ENCODE measurements around the gene RANBP1. TPM values are rescaled to one million over a fixed set of nuclear protein-coding genes. Genes with fewer than 3 reads are reported as not detected.

RANBP1 gene
- total RNA-seq, 1 donor from 2014 or later, result 500 TPM

GRCh38 chr22:20093418-20094196, 22.3 kb upstream of the RANBP1 start:
- Mint-ChIP-seq H3K9me3 (peaks cover 9% of the 10 kb centered on the region), H3K27ac (no peak overlapping the region), H3K27me3 (no peaks in the 10 kb centered on the region), H3K4me1 (peaks cover 29% of the 10 kb centered on the region), H3K36me3 (ENCODE audit: low read depth) (peaks cover 86% of the 10 kb centered on the region), H3K4me3 (no peak overlapping the region)
- intact Hi-C loops (cut with micrococcal nuclease), result no loop called here
- no peak for DNase-seq

- Mint-ChIP-seq H3K27me3 (no peaks in the 10 kb centered on the region), H3K4me3 (no peak overlapping the region), H3K9me3 (peaks cover 9% of the 10 kb centered on the region), H3K36me3 (ENCODE audit: low read depth) (peaks cover 85% of the 10 kb centered on the region), H3K27ac (no peak overlapping the region), H3K4me1 (peaks cover 36% of the 10 kb centered on the region)
- DNase-seq, result no peak
- intact Hi-C loops (cut with micrococcal nuclease), result no loop called here
Observed at GRCh38 chr22:20094197-20094807, 21.6 kb upstream of the RANBP1 start.

DNA sequence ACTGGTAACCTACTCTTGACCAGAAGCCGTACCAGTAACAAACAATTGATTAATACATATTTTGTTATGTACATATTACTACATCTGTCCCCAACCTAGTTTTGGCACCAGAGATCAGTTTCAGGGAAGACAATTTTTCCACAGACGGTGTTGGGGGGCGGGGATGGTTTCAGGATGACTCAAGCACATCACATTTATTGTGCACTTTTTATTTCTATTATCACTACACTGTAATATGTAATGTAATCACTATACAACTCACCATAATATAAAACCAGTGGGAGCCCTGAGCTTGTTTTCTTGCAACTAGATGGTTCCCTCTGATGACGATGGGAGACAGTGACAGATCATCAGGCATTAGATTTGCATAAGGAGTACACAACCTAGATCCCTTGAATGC, 20.4 kb upstream of the RANBP1 start:
- DNase-seq, result no peak
- no peaks in the 10 kb centered on the region for H3K27me3 Mint-ChIP-seq
- H3K4me3 Mint-ChIP-seq, result peak overlapping the region; percentile 30
- H3K9me3 Mint-ChIP-seq, result peaks cover 9% of the 10 kb centered on the region
- intact Hi-C loops (cut with micrococcal nuclease), result no loop called here
- H3K36me3 Mint-ChIP-seq (ENCODE audit: low read depth), result peaks cover 87% of the 10 kb centered on the region
- peaks cover 48% of the 10 kb centered on the region for H3K4me1 Mint-ChIP-seq
- H3K27ac Mint-ChIP-seq, result peak overlapping the region; percentile 27

DNA sequence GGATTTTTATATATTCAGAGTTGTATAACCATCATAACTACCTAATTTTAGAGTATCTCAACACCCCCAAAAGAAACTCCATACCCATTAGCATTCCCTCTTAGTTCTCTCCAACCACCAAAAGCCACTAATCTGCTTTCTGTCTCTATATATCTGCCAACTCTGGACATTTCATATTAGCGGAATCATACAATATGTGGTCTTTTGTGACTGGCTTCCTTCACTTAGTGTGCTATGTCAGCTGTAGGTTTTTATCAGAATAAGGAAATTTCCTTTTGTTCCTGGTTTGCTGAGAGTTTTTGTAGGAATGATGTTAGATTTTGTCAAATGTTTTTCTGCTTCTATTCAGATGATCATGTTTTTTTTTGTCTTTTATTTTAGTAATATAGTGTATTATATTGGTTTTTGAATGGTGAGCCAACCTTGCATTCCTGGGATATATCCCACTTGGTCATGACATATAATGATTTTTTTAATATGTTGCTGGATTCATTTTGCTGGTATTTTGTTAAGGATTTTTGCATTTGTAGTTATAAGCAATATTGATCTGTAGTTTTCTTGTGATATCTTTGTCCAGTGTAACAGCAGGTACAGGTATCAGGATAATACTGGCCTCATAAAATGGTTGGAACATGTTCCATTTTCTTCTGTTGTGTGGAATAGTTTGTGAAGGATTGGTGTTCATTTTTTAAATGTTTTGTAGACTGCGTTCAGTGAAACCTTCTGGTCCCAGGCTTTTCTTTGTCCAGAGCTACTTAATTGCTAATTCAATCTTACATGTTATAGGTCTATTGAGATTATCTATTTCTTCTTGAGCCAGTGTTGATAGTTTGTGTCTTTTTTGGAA, 19.1 kb upstream of the RANBP1 start:
- Mint-ChIP-seq H3K27me3 (no peaks in the 10 kb centered on the region), H3K27ac (no peak overlapping the region), H3K4me1 (peaks cover 59% of the 10 kb centered on the region), H3K9me3 (peaks cover 9% of the 10 kb centered on the region), H3K4me3 (no peak overlapping the region), H3K36me3 (ENCODE audit: low read depth) (peaks cover 82% of the 10 kb centered on the region)
- no peak for DNase-seq
- intact Hi-C loops (cut with micrococcal nuclease), result no loop called here

DNA sequence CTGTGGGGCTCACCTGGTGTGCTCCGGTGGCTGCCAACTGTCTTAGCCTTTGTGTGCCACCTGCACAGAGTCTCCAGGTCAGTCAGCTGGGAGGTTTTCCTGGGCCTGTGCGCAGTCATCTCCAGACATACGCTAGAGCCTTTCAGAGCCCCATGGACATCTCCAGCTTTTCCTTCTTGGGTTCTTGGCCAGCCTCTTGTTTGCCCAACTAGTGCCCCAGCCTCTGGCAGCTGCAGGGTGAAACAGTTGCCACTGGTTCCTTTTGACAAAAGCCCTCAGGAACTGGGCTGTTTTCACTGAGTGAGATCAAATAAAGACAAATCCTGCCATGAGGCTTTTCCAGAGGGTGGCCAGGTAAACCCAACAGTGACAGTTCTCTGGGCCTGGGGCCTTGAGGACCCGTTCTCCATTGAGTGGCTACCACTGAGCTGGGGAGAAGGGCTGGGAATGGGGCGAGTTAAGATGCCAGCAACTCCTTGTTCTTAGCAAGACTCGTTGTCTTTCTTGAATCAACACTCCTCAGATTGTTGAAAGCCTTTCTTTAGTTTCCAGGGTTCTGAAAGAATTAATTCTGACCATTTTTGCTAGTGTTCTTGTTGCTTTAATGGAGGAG, 16.7 kb upstream of the RANBP1 start:
- no peaks in the 10 kb centered on the region for H3K27me3 Mint-ChIP-seq
- peak overlapping the region; percentile 77 for H3K4me3 Mint-ChIP-seq
- intact Hi-C loops (cut with micrococcal nuclease), result no loop called here
- DNase-seq, result no peak
- peaks cover 67% of the 10 kb centered on the region for H3K4me1 Mint-ChIP-seq
- peaks cover 75% of the 10 kb centered on the region for H3K36me3 Mint-ChIP-seq (ENCODE audit: low read depth)
- peak overlapping the region; percentile 94 for H3K27ac Mint-ChIP-seq
- H3K9me3 Mint-ChIP-seq, result peaks cover 9% of the 10 kb centered on the region

- Mint-ChIP-seq H3K4me3 (no peak overlapping the region), H3K27ac (peak overlapping the region; percentile 94), H3K9me3 (peaks cover 4% of the 10 kb centered on the region), H3K27me3 (no peaks in the 10 kb centered on the region), H3K36me3 (ENCODE audit: low read depth) (peaks cover 61% of the 10 kb centered on the region), H3K4me1 (peaks cover 55% of the 10 kb centered on the region)
- intact Hi-C loops (cut with micrococcal nuclease), result no loop called here
- DNase-seq, result no peak
Observed at GRCh38 chr22:20101638-20102037, 14.3 kb upstream of the RANBP1 start.

- Mint-ChIP-seq H3K4me1 (peaks cover 52% of the 10 kb centered on the region), H3K9me3 (peaks cover under 1% of the 10 kb centered on the region), H3K4me3 (peak overlapping the region; percentile 24), H3K36me3 (ENCODE audit: low read depth) (peaks cover 61% of the 10 kb centered on the region), H3K27ac (peak overlapping the region; percentile 94), H3K27me3 (no peaks in the 10 kb centered on the region)
- intact Hi-C loops (cut with micrococcal nuclease), result no loop called here
- DNase-seq, result no peak
Observed at GRCh38 chr22:20102203-20102780, 13.6 kb upstream of the RANBP1 start.

GRCh38 chr22:20105456-20106204, 10.3 kb upstream of the RANBP1 start:
- Mint-ChIP-seq H3K27me3 (no peaks in the 10 kb centered on the region), H3K36me3 (ENCODE audit: low read depth) (peaks cover 54% of the 10 kb centered on the region), H3K4me1 (peaks cover 24% of the 10 kb centered on the region), H3K9me3 (no peaks in the 10 kb centered on the region), H3K4me3 (no peak overlapping the region), H3K27ac (no peak overlapping the region)
- no peak for DNase-seq
- intact Hi-C loops (cut with micrococcal nuclease), result no loop called here

GRCh38 chr22:20106205-20106848, 9.6 kb upstream of the RANBP1 start:
- H3K36me3 Mint-ChIP-seq (ENCODE audit: low read depth), result peaks cover 56% of the 10 kb centered on the region
- no peak for DNase-seq
- no peaks in the 10 kb centered on the region for H3K27me3 Mint-ChIP-seq
- peaks cover 24% of the 10 kb centered on the region for H3K4me1 Mint-ChIP-seq
- intact Hi-C loops (cut with micrococcal nuclease), result no loop called here
- no peaks in the 10 kb centered on the region for H3K9me3 Mint-ChIP-seq
- H3K4me3 Mint-ChIP-seq, result no peak overlapping the region
- H3K27ac Mint-ChIP-seq, result no peak overlapping the region

- Mint-ChIP-seq H3K27ac (peak overlapping the region; percentile 29), H3K4me3 (no peak overlapping the region), H3K27me3 (no peaks in the 10 kb centered on the region), H3K36me3 (ENCODE audit: low read depth) (peaks cover 53% of the 10 kb centered on the region), H3K4me1 (peaks cover 24% of the 10 kb centered on the region), H3K9me3 (no peaks in the 10 kb centered on the region)
- intact Hi-C loops (cut with micrococcal nuclease), result no loop called here
- no peak for DNase-seq
Observed at GRCh38 chr22:20106849-20107237, 9.1 kb upstream of the RANBP1 start.

DNA sequence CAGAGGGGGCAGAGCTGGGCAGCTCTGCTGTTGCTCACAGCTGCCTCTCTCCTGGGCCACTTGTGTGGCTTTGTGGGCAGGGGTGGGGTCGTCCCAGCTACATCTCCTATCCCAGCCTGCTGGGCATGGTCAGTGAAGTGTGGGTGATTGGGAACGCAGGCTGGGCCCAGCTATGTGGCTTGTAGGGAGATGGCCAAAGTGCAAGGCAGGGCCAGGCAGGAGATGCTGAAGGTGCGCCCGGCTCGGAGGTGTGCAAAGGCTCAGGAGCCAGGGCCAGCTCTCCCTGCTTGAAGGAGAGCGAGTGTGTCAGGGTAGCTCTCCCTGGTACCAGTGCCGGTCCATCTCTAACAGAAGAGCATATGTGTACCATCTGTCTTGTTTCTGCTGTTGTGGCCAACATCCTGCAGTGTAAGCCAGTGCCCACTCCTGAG, 8.4 kb upstream of the RANBP1 start:
- no peak for DNase-seq
- Mint-ChIP-seq H3K36me3 (ENCODE audit: low read depth) (peaks cover 52% of the 10 kb centered on the region), H3K4me3 (no peak overlapping the region), H3K27ac (no peak overlapping the region), H3K4me1 (peaks cover 22% of the 10 kb centered on the region), H3K27me3 (no peaks in the 10 kb centered on the region), H3K9me3 (no peaks in the 10 kb centered on the region)
- intact Hi-C loops (cut with micrococcal nuclease), result no loop called here

DNA sequence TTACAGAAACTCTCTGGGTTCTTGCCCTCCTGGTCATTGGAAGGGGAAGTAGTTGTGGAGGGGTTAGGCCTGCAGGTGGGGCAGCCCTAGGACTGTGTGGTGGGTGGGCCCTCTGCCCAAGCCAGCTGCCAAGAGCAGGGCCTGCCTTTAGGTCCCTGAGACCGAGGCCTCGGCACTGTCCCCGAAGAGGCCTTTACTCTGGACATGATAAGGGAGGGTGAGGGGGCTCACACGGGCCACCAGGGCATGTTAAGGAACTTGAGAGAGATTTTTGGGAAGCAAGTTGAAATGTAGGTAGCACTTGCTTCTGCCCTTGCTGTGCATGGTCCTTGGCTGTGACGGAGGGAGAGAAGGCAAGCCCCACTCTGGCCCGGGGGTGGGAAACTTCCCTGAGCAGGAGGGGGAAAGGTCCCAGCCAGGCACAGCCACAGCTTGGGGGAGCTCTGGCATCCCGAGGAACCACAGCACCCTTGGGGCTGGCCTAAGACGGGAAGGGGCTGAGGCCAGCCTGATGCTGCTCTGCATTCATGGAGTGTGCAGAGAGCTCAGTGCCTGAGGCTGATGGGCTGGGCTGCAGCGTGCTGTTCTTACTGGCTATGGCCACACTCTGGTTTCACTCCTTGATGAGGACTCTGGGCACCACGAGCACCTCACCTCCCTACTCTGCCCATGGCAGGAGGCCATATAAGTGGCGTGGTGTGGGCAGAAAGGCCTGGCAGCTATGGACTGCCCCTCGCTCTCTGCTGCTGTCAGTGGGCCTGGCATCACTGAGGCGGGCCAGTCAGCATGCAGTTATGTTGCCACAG, 7.8 kb upstream of the RANBP1 start:
- Mint-ChIP-seq H3K9me3 (no peaks in the 10 kb centered on the region), H3K27ac (peak overlapping the region; percentile 2), H3K4me1 (peaks cover 19% of the 10 kb centered on the region), H3K36me3 (ENCODE audit: low read depth) (peaks cover 50% of the 10 kb centered on the region), H3K27me3 (no peaks in the 10 kb centered on the region), H3K4me3 (no peak overlapping the region)
- DNase-seq, result no peak
- intact Hi-C loops (cut with micrococcal nuclease), result no loop called here
